COLO668 (cell line): ENCODE data around the gene STXBP2.

ENCODE experiments used
- DNase-seq: peaks from one replicate; lab custom pipeline; 2025; ENCODE audit not compliant: unreplicated experiment; lab: John Stamatoyannopoulos, UW

STXBP2 gene

GRCh38 chr19:7636691-7637373 lies at the start of gene STXBP2:
TSS of gene STXBP2 (plus strand) at chr19:7637110. CDS start at chr19:7637150, 40 bp downstream.
- DNase-seq: peak; percentile 94

- no peak for DNase-seq
These were observed 47.1 kb upstream of the STXBP2 start for GRCh38 chr19:7589822-7590221.

- DNase-seq: no peak
These were observed 46.7 kb upstream of the STXBP2 start for GRCh38 chr19:7590256-7590655.

- peak; percentile 82 for DNase-seq
These were observed 41.3 kb upstream of the STXBP2 start, which contains the start of gene CAMSAP3 for GRCh38 chr19:7595466-7596133. TSS of gene CAMSAP3 (plus strand) at chr19:7595863. CDS start at chr19:7596003, 140 bp downstream.

GRCh38 chr19:7596211-7596937 lies 40.5 kb upstream of the STXBP2 start:
- peak; percentile 49 for DNase-seq

- no peak for DNase-seq
These were observed 39.2 kb upstream of the STXBP2 start for GRCh38 chr19:7597689-7598088.

- no peak for DNase-seq
These were observed 38.7 kb upstream of the STXBP2 start for GRCh38 chr19:7598180-7598579.

GRCh38 chr19:7600721-7601120 lies 36.2 kb upstream of the STXBP2 start:
- no peak for DNase-seq

GRCh38 chr19:7602240-7602934 lies 34.5 kb upstream of the STXBP2 start:
- no peak for DNase-seq

GRCh38 chr19:7602935-7603497 lies 33.9 kb upstream of the STXBP2 start:
- no peak for DNase-seq

GRCh38 chr19:7603919-7604318 lies 33.0 kb upstream of the STXBP2 start:
- no peak for DNase-seq

- DNase-seq: peak; percentile 35
These were observed 31.3 kb upstream of the STXBP2 start for GRCh38 chr19:7605490-7606222.

GRCh38 chr19:7606289-7606688 lies 30.6 kb upstream of the STXBP2 start:
- no peak for DNase-seq

- no peak for DNase-seq
These were observed 29.6 kb upstream of the STXBP2 start for GRCh38 chr19:7607212-7607873.

- DNase-seq: no peak
These were observed 28.9 kb upstream of the STXBP2 start for GRCh38 chr19:7607874-7608560.

- no peak for DNase-seq
These were observed 26.2 kb upstream of the STXBP2 start for GRCh38 chr19:7610491-7611240.

GRCh38 chr19:7611541-7612279 lies 25.2 kb upstream of the STXBP2 start:
- DNase-seq: no peak
